ENCODE data around the gene MEGF6. TPM values are rescaled to one million over a fixed set of nuclear protein-coding genes. Genes with fewer than 3 reads are reported as not detected.

Gene MEGF6
- total RNA-seq, 1 donor from 2014 or later, result 198 TPM

DNA sequence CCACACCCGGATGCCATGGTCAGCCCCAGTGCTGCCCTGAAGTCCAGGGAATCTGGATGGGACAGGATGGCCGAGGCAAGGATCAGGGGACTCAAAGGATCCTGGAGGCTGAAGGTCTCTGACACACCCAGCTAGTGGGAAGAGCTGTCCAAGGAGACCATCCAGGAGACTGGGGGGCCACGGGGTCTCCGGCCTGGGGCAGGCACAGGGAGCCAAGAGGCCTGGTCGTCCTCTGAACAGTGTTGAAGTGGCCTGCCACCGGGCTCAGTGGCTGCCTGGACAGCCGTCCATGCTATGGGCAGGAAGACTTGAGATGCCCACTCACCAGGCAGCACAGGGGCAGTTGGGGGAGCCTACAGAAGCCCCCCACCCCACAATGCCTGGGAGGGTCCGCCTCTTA lies 41.9 kb downstream of the MEGF6 start:
- Mint-ChIP-seq H3K27me3 (ENCODE audit: unreplicated experiment) (peaks cover 11% of the 10 kb centered on the region), H3K4me3 (ENCODE audit: unreplicated experiment) (no peak overlapping the region), H3K9me3 (ENCODE audit: unreplicated experiment) (no peaks in the 10 kb centered on the region), H3K36me3 (ENCODE audit: low read depth, unreplicated experiment) (no peaks in the 10 kb centered on the region), H3K4me1 (ENCODE audit: unreplicated experiment) (no peaks in the 10 kb centered on the region), H3K27ac (ENCODE audit: unreplicated experiment) (no peak overlapping the region)
- DNase-seq (ENCODE audit: low spot score), result no peak
- TF ChIP-seq, protein P1, sequence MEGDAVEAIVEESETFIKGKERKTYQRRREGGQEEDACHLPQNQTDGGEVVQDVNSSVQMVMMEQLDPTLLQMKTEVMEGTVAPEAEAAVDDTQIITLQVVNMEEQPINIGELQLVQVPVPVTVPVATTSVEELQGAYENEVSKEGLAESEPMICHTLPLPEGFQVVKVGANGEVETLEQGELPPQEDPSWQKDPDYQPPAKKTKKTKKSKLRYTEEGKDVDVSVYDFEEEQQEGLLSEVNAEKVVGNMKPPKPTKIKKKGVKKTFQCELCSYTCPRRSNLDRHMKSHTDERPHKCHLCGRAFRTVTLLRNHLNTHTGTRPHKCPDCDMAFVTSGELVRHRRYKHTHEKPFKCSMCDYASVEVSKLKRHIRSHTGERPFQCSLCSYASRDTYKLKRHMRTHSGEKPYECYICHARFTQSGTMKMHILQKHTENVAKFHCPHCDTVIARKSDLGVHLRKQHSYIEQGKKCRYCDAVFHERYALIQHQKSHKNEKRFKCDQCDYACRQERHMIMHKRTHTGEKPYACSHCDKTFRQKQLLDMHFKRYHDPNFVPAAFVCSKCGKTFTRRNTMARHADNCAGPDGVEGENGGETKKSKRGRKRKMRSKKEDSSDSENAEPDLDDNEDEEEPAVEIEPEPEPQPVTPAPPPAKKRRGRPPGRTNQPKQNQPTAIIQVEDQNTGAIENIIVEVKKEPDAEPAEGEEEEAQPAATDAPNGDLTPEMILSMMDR (IDR thresholded peaks at IDR 0.05; ENCODE audit: unreplicated experiment), result no peak

DNA sequence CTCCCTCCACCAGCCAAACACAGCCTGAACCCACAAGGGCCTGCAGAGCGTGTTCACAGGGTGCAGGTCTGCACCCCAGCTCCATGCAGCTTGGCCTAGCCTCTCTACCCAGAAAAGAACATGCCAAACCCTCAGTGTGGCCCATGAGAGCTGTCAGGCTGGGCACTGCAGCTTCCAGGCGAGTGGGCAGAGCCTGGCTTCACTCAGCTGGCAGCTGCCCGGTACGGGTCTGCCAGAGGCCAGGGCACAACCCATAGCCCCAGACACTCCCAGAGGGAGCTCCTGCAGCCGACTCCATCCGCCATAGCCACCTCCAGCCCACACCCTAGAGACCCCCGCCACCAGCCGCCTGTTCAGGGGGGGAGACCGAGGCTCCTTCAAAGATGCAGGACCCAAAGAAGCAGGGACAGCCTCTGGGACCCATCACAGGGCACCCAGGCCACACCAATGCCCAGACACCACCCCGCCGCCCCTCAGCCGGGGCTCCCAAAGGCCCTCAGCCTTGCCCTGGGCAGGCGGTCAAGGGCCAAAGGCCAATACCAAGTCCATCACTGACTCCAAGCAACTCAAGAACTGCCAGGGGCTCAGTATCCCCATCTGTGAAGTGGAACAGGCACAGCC lies 42.4 kb downstream of the MEGF6 start:
- Mint-ChIP-seq H3K27me3 (ENCODE audit: unreplicated experiment) (peaks cover 9% of the 10 kb centered on the region), H3K27ac (ENCODE audit: unreplicated experiment) (no peak overlapping the region), H3K4me1 (ENCODE audit: unreplicated experiment) (no peaks in the 10 kb centered on the region), H3K36me3 (ENCODE audit: low read depth, unreplicated experiment) (no peaks in the 10 kb centered on the region), H3K9me3 (ENCODE audit: unreplicated experiment) (no peaks in the 10 kb centered on the region), H3K4me3 (ENCODE audit: unreplicated experiment) (no peak overlapping the region)
- no peak for DNase-seq (ENCODE audit: low spot score)
- TF ChIP-seq, protein P1 (IDR thresholded peaks at IDR 0.05; ENCODE audit: unreplicated experiment), result no peak

DNA sequence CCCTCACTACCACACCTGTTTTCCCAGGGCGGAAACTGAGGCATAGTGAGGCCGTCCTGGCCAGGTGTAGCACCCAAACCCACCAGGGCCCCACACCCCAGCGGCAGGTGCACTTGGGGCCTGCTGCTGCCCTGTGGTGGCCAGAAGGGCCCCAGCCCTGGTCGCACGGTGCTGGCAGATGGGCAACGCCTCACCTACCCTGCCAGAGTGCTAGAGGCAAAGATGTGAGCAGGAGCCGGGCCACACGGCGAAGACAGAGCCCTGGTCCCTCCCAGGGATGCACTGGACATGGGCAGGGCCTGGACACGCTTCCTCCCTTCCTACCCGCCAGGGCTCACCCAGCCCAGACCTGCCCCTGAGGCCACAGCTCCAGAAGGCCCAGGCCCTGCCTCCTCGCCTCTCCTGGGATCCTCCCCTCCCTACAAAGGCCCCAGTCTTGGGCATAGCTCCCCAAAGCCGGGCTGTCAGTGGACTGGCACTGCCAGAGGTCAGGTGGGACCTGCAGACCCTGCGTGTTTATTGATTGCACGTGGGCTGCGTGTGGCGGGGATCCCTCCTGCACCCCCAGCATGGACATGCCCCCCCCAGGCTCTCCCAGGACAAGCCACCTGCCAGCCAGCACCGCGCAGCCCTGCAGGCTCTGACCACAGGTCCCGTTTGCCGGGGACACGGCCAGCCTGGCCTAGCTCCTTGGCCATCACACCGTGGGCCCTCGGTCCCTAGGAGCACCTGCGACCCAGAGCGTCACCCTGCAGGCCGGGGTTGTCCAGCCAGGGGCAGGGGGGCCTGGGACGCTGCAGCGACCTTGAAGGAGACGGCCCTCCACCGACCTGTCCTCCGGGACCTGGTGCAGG lies 44.1 kb downstream of the MEGF6 start:
- peaks cover 2% of the 10 kb centered on the region for H3K9me3 Mint-ChIP-seq (ENCODE audit: unreplicated experiment)
- H3K27me3 Mint-ChIP-seq (ENCODE audit: unreplicated experiment), result peaks cover 12% of the 10 kb centered on the region
- H3K4me3 Mint-ChIP-seq (ENCODE audit: unreplicated experiment), result no peak overlapping the region
- no peak overlapping the region for H3K27ac Mint-ChIP-seq (ENCODE audit: unreplicated experiment)
- peaks cover 2% of the 10 kb centered on the region for H3K4me1 Mint-ChIP-seq (ENCODE audit: unreplicated experiment)
- peaks cover 3% of the 10 kb centered on the region for H3K36me3 Mint-ChIP-seq (ENCODE audit: low read depth, unreplicated experiment)
- DNase-seq (ENCODE audit: low spot score), result no peak
- TF ChIP-seq, protein P1 (IDR thresholded peaks at IDR 0.05; ENCODE audit: unreplicated experiment), result no peak

DNA sequence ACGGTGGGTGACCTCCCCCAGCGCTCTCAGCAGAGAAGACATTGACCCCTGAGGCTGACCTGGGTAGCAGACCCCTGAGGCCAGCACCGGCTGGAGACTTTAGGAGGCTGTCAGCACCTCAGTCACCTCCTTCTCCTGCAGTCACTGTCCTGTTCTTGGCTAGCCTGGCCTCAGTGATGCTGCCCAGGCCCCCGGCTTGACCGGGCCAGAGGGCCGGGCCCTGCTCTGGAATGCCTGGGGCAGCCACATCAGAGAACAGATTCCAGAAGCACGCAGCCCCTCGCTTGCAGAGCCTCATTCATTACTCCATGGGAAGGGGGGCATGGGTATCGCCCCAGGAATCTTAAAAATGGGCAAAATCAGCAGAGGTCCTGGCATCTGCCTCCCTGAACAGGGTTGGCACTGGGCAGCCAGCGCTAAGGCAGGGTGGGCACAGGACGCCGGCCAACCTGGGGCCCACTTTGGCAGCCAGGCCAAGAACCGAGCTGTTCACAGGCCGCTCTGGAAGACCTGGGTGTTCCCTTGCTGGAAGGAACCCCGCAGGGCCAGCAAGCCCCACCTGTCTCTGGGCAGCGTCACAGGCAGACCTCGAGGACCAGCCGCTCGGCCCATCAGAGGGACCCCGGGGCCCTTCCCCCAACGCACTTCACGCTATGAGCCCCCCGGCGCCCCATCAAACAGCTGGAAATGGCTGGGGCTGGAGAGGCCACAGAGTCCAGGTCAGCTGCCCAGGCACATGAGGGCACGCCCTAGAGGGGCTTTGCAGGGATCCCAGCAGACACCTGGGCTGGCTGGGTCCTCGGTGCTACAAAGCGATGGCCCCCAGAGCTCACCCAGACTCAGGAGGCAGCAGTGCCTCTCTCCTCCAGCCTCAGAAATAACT lies 45.1 kb downstream of the MEGF6 start:
- Mint-ChIP-seq H3K4me3 (ENCODE audit: unreplicated experiment) (no peak overlapping the region), H3K9me3 (ENCODE audit: unreplicated experiment) (peaks cover 6% of the 10 kb centered on the region), H3K27ac (ENCODE audit: unreplicated experiment) (no peak overlapping the region), H3K27me3 (ENCODE audit: unreplicated experiment) (peaks cover 14% of the 10 kb centered on the region), H3K4me1 (ENCODE audit: unreplicated experiment) (peaks cover 7% of the 10 kb centered on the region), H3K36me3 (ENCODE audit: low read depth, unreplicated experiment) (peaks cover 7% of the 10 kb centered on the region)
- TF ChIP-seq, protein P1 (IDR thresholded peaks at IDR 0.05; ENCODE audit: unreplicated experiment), result no peak
- no peak for DNase-seq (ENCODE audit: low spot score)

Measured in endothelial cell (in vitro differentiated cells).